ENCODE results near the gene SCO1.

DNA sequence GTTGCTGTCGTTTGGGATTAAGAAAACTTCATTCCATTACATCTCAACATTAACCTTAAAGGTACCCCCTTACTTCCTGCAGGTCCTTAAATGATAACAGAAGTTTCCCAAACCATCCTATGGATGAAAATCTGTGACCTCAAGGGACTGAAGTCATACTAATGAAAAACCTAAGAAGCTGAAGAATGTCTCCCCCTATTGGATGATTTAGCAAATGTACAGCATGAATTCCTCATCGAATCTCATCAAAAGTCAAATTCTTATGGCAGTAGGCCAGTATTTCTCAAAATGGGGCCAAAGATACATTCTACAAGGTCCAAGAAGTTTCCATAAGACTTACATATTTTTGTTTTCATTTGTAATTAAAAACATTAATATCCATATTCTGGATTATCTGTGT lies 13.5 kb downstream of the SCO1 start:
- TF ChIP-seq, protein P1, sequence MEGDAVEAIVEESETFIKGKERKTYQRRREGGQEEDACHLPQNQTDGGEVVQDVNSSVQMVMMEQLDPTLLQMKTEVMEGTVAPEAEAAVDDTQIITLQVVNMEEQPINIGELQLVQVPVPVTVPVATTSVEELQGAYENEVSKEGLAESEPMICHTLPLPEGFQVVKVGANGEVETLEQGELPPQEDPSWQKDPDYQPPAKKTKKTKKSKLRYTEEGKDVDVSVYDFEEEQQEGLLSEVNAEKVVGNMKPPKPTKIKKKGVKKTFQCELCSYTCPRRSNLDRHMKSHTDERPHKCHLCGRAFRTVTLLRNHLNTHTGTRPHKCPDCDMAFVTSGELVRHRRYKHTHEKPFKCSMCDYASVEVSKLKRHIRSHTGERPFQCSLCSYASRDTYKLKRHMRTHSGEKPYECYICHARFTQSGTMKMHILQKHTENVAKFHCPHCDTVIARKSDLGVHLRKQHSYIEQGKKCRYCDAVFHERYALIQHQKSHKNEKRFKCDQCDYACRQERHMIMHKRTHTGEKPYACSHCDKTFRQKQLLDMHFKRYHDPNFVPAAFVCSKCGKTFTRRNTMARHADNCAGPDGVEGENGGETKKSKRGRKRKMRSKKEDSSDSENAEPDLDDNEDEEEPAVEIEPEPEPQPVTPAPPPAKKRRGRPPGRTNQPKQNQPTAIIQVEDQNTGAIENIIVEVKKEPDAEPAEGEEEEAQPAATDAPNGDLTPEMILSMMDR (IDR thresholded peaks at IDR 0.05) = peak in 4 of 5 experiments; percentile 20 to 40 (median 31)
- TF ChIP-seq POLR2A (IDR thresholded peaks at IDR 0.05) (no peak), POLR2AphosphoS5 (IDR thresholded peaks at IDR 0.05) (no peak)

Measured in transverse colon (tissue), 4 donors.